HL-60 (cell line): ENCODE results near the gene C10orf88.

Experiments used
- GABPA ChIP-seq: IDR thresholded peaks from 2 replicates; pipeline ENCODE4 v1.6.1; 2012; ENCODE audit warnings: low read depth
- POLR2AphosphoS5 ChIP-seq: IDR thresholded peaks from 2 replicates; pipeline ENCODE4 v1.6.1; 2012; ENCODE audit warnings: low read depth
- TF ChIP-seq, protein P1 (sequence below): IDR thresholded peaks from one replicate; pipeline ENCODE4 v1.5.1; 2011; ENCODE audit warnings: low read length, control low read depth, inconsistent platforms; ENCODE audit not compliant: insufficient read depth

DNA sequence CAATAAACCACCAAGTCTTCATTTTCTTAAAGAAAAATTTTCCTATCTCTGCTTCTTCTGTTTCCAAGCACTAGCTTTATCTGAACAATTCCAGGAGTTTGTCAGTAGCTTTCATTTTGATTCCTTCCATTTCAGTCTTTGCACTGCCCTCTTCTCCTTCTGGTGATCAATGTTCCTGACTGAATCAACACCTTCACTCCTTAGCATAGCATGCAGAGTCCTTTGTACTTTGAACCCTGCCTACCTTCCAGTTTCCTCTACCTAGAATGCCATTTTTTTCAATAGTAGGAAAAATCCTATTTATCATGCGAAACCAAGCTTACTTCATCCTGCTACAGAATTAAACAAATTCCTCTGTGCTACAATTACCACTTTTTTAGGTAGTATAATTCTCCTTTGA lies 1.9 kb upstream of the C10orf88 start:
- TF ChIP-seq POLR2AphosphoS5 (no peak), GABPA (no peak)
- TF ChIP-seq, protein P1, sequence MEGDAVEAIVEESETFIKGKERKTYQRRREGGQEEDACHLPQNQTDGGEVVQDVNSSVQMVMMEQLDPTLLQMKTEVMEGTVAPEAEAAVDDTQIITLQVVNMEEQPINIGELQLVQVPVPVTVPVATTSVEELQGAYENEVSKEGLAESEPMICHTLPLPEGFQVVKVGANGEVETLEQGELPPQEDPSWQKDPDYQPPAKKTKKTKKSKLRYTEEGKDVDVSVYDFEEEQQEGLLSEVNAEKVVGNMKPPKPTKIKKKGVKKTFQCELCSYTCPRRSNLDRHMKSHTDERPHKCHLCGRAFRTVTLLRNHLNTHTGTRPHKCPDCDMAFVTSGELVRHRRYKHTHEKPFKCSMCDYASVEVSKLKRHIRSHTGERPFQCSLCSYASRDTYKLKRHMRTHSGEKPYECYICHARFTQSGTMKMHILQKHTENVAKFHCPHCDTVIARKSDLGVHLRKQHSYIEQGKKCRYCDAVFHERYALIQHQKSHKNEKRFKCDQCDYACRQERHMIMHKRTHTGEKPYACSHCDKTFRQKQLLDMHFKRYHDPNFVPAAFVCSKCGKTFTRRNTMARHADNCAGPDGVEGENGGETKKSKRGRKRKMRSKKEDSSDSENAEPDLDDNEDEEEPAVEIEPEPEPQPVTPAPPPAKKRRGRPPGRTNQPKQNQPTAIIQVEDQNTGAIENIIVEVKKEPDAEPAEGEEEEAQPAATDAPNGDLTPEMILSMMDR: no peak
